MM.1S (cell line): Measurements from ENCODE around the gene COLEC12.

Source experiments
- CTCF ChIP-seq: fragments of 300-600 bp; sonication (generic); IDR thresholded peaks from 2 replicates; pipeline ENCODE4 v1.5.1; 2016; ENCODE audit warnings: antibody characterized with exemption, low read length, mixed read lengths
- EZH2 ChIP-seq: fragments of 300-600 bp; sonication (generic); optimal IDR thresholded peaks from 2 replicates; pipeline ENCODE3; 2017; ENCODE audit warnings: low read depth, mild to moderate bottlenecking, antibody characterized with exemption, low read length, mixed read lengths

- TF ChIP-seq CTCF (no peak), EZH2 (no peak)
Measured at GRCh38 chr18:313931-314330, 186.6 kb downstream of the COLEC12 start.
